ENCODE measurements around the gene KRTAP3-3. TPM values are rescaled to one million over a fixed set of nuclear protein-coding genes. Genes with fewer than 3 reads are reported as not detected.

Gene KRTAP3-3
- total and polyA plus RNA-seq, 10 donors = not detected

DNA sequence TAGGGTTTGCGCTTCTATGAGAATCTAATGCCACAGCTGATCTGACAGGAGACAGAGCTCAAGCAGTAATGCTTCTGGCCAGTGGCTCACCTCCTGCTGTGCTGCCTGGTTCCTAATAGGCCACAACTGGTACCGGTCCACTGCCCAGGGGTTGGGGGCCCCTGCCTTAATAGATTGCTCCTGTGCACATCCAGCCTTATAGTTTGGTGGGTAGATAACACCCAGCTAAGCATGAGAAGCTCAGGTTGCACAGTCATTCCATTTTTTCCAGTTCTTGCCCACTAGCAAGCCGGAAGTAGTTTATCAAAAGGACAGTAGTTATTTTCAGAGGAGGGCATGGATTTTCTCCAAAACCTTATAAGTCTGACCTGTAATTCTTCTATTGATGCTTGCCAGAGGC lies 25.5 kb upstream of the KRTAP3-3 start:
- Histone ChIP-seq H3K36me3 (no peaks in the 10 kb centered on the region), H3K27ac (no peak overlapping the region), H3K27me3 (replicated peaks in 1 of 7) (no peaks in the 10 kb centered on the region), H3K9me3 (peaks cover 0 to 12% (median 0%) of the 10 kb centered on the region in 8 donors), H3K4me1 (no peaks in the 10 kb centered on the region), H3K4me3 (no peak overlapping the region)
- DNase-seq = no peak
- 90 to 100% (median 94%) methylated on average over 3 of the region's 3 CpGs for WGBS, 5 donors
- intact Hi-C loops (cut with DNase I; ENCODE audit: low total_unique reads) = no loop called here
- TF ChIP-seq POLR2AphosphoS5 (IDR thresholded peaks at IDR 0.05) = no peak
- TF ChIP-seq, protein P1, sequence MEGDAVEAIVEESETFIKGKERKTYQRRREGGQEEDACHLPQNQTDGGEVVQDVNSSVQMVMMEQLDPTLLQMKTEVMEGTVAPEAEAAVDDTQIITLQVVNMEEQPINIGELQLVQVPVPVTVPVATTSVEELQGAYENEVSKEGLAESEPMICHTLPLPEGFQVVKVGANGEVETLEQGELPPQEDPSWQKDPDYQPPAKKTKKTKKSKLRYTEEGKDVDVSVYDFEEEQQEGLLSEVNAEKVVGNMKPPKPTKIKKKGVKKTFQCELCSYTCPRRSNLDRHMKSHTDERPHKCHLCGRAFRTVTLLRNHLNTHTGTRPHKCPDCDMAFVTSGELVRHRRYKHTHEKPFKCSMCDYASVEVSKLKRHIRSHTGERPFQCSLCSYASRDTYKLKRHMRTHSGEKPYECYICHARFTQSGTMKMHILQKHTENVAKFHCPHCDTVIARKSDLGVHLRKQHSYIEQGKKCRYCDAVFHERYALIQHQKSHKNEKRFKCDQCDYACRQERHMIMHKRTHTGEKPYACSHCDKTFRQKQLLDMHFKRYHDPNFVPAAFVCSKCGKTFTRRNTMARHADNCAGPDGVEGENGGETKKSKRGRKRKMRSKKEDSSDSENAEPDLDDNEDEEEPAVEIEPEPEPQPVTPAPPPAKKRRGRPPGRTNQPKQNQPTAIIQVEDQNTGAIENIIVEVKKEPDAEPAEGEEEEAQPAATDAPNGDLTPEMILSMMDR (IDR thresholded peaks at IDR 0.05 in 8 of 11, conservative IDR thresholded peaks at IDR 0.05 in 3 of 11) = no peak
- TF ChIP-seq POLR2A (IDR thresholded peaks at IDR 0.05) = no peak

DNA sequence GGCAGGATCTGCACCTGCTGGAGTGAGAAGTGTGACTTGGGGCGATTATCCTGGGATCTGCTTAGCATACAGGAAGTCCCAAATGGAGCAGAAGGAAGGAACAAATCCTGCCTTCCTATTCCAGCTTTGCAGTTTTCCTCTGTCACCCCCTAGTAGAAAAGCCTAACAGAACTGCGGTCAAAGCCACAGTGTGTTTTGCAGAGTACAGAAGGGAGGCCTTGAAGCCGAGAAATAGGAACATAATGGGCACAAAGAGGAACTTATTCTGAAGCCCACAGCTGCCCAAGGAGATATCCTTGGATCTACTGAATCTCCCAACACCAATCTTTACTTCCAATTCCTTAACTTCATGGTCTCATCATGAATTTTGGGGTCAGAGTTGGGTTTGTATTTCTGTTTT lies 24.6 kb upstream of the KRTAP3-3 start:
- Histone ChIP-seq H3K27ac (no peak overlapping the region), H3K27me3 (replicated peaks in 1 of 7) (no peaks in the 10 kb centered on the region), H3K4me3 (no peak overlapping the region), H3K9me3 (peaks cover 0 to 12% (median 0%) of the 10 kb centered on the region in 8 donors), H3K36me3 (no peaks in the 10 kb centered on the region), H3K4me1 (no peaks in the 10 kb centered on the region)
- TF ChIP-seq POLR2AphosphoS5 (IDR thresholded peaks at IDR 0.05) = no peak
- TF ChIP-seq POLR2A (IDR thresholded peaks at IDR 0.05) = no peak
- TF ChIP-seq, protein P1 (IDR thresholded peaks at IDR 0.05 in 8 of 11, conservative IDR thresholded peaks at IDR 0.05 in 3 of 11) = no peak
- DNase-seq = no peak
- WGBS, 5 donors = 32 to 48% (median 42%) methylated on average over 3 of the region's 3 CpGs
- intact Hi-C loops (cut with DNase I; ENCODE audit: low total_unique reads) = no loop called here

DNA sequence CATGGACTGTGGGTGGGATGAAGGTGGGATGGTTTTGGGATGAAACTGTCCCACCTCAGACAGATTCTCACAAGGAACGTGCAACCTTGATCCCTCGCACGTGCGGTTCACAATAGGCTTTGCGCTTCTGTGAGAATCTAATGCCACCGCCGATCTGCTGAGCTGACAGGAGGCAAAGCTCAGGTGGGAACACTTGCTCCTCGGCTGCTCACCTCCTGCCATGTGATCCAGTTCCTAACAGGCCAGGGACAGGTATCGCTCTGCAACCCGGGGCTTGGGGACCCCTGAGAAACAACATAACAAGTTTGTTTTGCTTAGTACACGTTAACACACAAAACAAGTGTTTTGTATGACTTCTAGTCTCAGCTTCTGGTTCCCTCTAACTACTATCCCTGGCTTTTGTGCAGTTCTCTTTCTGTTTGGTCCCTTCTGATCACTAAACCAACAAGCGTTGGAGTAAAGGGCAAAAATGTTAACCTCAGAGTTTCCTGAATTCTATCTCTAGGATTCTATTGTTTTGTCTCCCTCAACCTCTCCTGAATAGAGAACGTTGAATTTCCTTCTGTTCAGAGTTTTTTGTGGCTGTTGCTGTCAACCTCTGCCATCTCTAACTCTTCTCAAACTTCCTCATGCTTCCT lies 22.7 kb upstream of the KRTAP3-3 start:
- intact Hi-C loops (cut with DNase I; ENCODE audit: low total_unique reads) = no loop called here
- Histone ChIP-seq H3K9me3 (peaks cover 0 to 10% (median 0%) of the 10 kb centered on the region in 8 donors), H3K27ac (no peak overlapping the region), H3K36me3 (no peaks in the 10 kb centered on the region), H3K4me1 (no peaks in the 10 kb centered on the region), H3K27me3 (replicated peaks in 1 of 7) (no peaks in the 10 kb centered on the region), H3K4me3 (no peak overlapping the region)
- TF ChIP-seq, protein P1 (IDR thresholded peaks at IDR 0.05 in 8 of 11, conservative IDR thresholded peaks at IDR 0.05 in 3 of 11) = no peak
- TF ChIP-seq POLR2A (IDR thresholded peaks at IDR 0.05) (no peak), POLR2AphosphoS5 (IDR thresholded peaks at IDR 0.05) (no peak)
- no peak for DNase-seq
- 75 to 80% (median 78%) methylated on average over 13 of the region's 13 CpGs for WGBS, 5 donors

DNA sequence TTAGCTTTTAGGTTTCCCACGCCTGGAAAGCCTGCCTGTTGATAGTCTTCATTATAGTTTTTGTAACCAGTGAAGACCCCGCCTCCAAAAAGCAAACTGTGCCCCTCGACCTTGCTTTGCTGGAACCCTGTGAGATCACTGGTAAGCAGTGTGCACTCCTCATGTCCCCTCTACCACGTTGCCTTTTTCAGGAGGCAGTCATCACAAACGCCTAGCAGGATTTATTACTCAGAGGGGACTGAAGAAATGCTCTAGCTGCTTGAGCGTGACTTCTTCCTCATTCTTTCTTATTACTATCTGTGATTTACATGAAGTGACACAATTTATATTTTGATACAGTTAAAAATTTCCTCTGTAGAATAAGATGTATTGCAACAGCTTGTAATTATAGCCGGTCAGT lies 21.5 kb upstream of the KRTAP3-3 start:
- H3K36me3 ChIP-seq = no peaks in the 10 kb centered on the region
- TF ChIP-seq POLR2A (IDR thresholded peaks at IDR 0.05) (no peak), POLR2AphosphoS5 (IDR thresholded peaks at IDR 0.05) (no peak)
- TF ChIP-seq, protein P1 (IDR thresholded peaks at IDR 0.05 in 8 of 11, conservative IDR thresholded peaks at IDR 0.05 in 3 of 11) = no peak
- no peaks in the 10 kb centered on the region for H3K9me3 ChIP-seq
- intact Hi-C loops (cut with DNase I; ENCODE audit: low total_unique reads) = no loop called here
- 66 to 74% (median 73%) methylated on average over 7 of the region's 7 CpGs for WGBS, 5 donors
- no peaks in the 10 kb centered on the region for H3K27me3 ChIP-seq (replicated peaks in 1 of 7)
- H3K4me1 ChIP-seq = no peaks in the 10 kb centered on the region
- no peak for DNase-seq
- no peak overlapping the region for H3K27ac ChIP-seq
- H3K4me3 ChIP-seq = no peak overlapping the region

All from spleen (tissue), 11 donors.